ENCODE data around the gene SMG6.
"Not testable (repeated sequence)": the region's sequence is repeated elsewhere in the genome, so short reads cannot be mapped to it uniquely, and the experiment has no call there.

The SMG6 gene

GRCh38 chr17:2174468-2175293, 128.9 kb downstream of the SMG6 start:
- peak; percentile 89 for DNase-seq

GRCh38 chr17:2174014-2174413, 129.6 kb downstream of the SMG6 start:
- peak; percentile 18 for DNase-seq

GRCh38 chr17:2172999-2173398, 130.6 kb downstream of the SMG6 start:
- peak; percentile 53 for DNase-seq

- peak; percentile 94 for DNase-seq
These were observed 131.3 kb downstream of the SMG6 start for GRCh38 chr17:2172077-2172851.

- DNase-seq, result no peak
These were observed 131.9 kb downstream of the SMG6 start for GRCh38 chr17:2171702-2172076.

GRCh38 chr17:2170023-2170422, 133.6 kb downstream of the SMG6 start:
- DNase-seq, result no peak

- not testable (repeated sequence) for DNase-seq
These were observed 137.9 kb downstream of the SMG6 start for GRCh38 chr17:2165723-2166122.

GRCh38 chr17:2158396-2158780, 145.2 kb downstream of the SMG6 start:
- DNase-seq, result no peak

- peak; percentile 78 for DNase-seq
These were observed 145.8 kb downstream of the SMG6 start for GRCh38 chr17:2157675-2158395.

GRCh38 chr17:2157081-2157480, 146.5 kb downstream of the SMG6 start:
- peak; percentile 43 for DNase-seq

- DNase-seq, result no peak
These were observed 146.9 kb downstream of the SMG6 start for GRCh38 chr17:2156666-2157065.

- no peak for DNase-seq
These were observed 148.0 kb downstream of the SMG6 start for GRCh38 chr17:2155573-2155972.

- peak; percentile 22 for DNase-seq
These were observed 152.1 kb downstream of the SMG6 start for GRCh38 chr17:2151358-2152033.

GRCh38 chr17:2150806-2151205, 152.8 kb downstream of the SMG6 start:
- no peak for DNase-seq

- DNase-seq, result no peak
These were observed 153.7 kb downstream of the SMG6 start for GRCh38 chr17:2149934-2150333.

- DNase-seq, result no peak
These were observed 157.3 kb downstream of the SMG6 start for GRCh38 chr17:2146132-2146871.

GRCh38 chr17:2144701-2145100, 158.9 kb downstream of the SMG6 start:
- DNase-seq, result no peak

- no peak for DNase-seq
These were observed 160.3 kb downstream of the SMG6 start for GRCh38 chr17:2143332-2143731.

- not testable (repeated sequence) for DNase-seq
These were observed 160.9 kb downstream of the SMG6 start for GRCh38 chr17:2142682-2143081.

- no peak for DNase-seq
These were observed 162.9 kb downstream of the SMG6 start for GRCh38 chr17:2140683-2141082.

GRCh38 chr17:2138761-2139160, 164.8 kb downstream of the SMG6 start:
- DNase-seq, result peak; percentile 67

- peak; percentile 30 for DNase-seq
These were observed 165.3 kb downstream of the SMG6 start for GRCh38 chr17:2138318-2138717.

All from EL (cell line).